Erythroblast (primary cell): ENCODE results near the gene RAMP1.

Experiments
- GATA1 ChIP-seq: IDR thresholded peaks from 2 replicates; pipeline ENCODE4 v1.6.1; 2011; ENCODE audit warnings: low read depth, mild to moderate bottlenecking, control low read depth, low read length, moderate library complexity
- POLR2A ChIP-seq: IDR thresholded peaks from 2 replicates; pipeline ENCODE4 v1.6.1; 2011; ENCODE audit warnings: mild to moderate bottlenecking, low read length

DNA sequence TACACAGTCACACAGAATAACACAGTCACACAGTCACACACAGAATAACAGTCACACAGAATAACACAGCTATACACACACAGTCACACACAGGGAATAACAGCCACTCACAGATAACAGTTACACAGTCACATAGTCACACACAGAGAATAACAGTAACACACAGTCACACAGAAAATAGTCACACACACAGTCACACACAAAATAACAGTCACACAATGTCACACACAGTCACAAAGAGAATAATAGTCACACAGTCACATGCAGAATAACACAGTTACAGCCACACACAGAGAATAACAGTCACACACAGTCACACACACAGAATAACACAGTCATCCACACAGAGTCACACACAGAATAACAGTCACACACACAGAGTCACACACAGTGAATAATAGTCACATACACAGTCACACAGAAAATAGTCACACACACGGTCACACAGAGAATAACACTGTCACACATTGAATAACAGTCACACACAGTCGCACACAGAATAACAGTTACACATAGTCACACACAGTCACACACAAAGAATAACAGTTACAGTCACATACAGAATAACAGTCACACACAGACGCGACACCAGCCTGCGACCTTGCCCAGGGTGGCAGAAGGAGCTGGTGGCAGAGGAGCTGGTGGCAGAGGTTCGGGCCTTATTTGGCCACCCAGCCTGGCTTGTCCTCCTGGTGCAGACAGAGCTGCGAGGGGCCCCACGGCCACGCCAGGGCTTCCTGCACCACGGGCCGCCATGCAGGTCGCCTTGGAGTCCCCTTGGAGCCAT, 51.3 kb downstream of the RAMP1 start:
- TF ChIP-seq POLR2A (no peak), GATA1 (no peak)
